ENCODE results near the gene TMEM256. TPM values are rescaled to one million over a fixed set of nuclear protein-coding genes. Genes with fewer than 3 reads are reported as not detected.

The TMEM256 gene
- total RNA-seq, 1 experiment from 2014 or later = 151 TPM

DNA sequence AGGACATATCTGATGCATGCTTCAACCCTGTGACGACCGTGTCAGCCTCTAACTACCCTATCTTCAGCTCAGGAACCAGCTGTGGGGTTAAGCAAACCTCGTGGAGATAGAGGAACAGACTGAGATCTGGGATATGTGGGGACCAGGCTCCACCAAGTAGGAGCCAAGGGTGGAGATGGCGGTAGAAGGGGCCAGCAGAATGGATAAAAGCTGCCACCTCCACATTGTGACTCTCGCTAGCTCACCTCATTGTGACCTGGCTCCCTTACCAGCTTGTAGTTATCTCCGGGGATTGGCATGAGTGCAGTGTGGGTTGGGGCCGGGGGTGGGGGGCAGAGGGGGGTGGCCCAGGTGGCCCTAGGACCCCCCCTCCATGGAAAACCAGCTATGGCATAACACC, 21.4 kb upstream of the TMEM256 start, which contains the start of gene SPEM2:
TSS of gene SPEM2 (plus strand) at position 301 of the 400 bp plus-strand sequence. CDS start at position 374, 73 bp downstream.
- no peak within 1 kb of the TSS for H3K56ac ChIP-seq (ENCODE audit: insufficient read length, low read depth, low read length)
- Mint-ChIP-seq H3K27me3 (ENCODE audit: low read depth) (peaks cover 9% of the 10 kb centered on the region), H3K9me3 (no peaks in the 10 kb centered on the region; a peak in 1 of 5 replicates), H3K4me3 (no peak within 1 kb of the TSS), H3K27ac (no peak within 1 kb of the TSS; a peak in 1 of 7 replicates), H3K36me3 (ENCODE audit: insufficient read depth in 1 of 3, low read depth in 3 of 3) (no peaks in the 10 kb centered on the region), H3K4me1 (peaks cover 0 to 6% of the 10 kb centered on the region in 2 experiments; a peak in 2 of 4 replicates)
- no peak within 1 kb of the TSS for H2AFZ ChIP-seq (ENCODE audit: low read length)
- no peak within 1 kb of the TSS for H3K4ac ChIP-seq (ENCODE audit: low read depth, low read length)
- no peaks in the 10 kb centered on the region for H3K23me2 ChIP-seq (ENCODE audit: insufficient read length, low read depth, low read length, poor library complexity, severe bottlenecking)
- WGBS (ENCODE audit: extremely low coverage, insufficient read length, low lambda C conversion rate) = no CpG with 5 or more reads among the region's 7 CpGs
- H2BK120ac ChIP-seq (ENCODE audit: low read depth, low read length, poor library complexity, severe bottlenecking) = no peak within 1 kb of the TSS
- no peaks in the 10 kb centered on the region for H4K20me1 ChIP-seq (ENCODE audit: control insufficient read depth, insufficient read depth, insufficient read length)
- no peak within 1 kb of the TSS for H2BK12ac ChIP-seq (ENCODE audit: insufficient read length, low read depth, low read length)
- TF ChIP-seq, protein P1, sequence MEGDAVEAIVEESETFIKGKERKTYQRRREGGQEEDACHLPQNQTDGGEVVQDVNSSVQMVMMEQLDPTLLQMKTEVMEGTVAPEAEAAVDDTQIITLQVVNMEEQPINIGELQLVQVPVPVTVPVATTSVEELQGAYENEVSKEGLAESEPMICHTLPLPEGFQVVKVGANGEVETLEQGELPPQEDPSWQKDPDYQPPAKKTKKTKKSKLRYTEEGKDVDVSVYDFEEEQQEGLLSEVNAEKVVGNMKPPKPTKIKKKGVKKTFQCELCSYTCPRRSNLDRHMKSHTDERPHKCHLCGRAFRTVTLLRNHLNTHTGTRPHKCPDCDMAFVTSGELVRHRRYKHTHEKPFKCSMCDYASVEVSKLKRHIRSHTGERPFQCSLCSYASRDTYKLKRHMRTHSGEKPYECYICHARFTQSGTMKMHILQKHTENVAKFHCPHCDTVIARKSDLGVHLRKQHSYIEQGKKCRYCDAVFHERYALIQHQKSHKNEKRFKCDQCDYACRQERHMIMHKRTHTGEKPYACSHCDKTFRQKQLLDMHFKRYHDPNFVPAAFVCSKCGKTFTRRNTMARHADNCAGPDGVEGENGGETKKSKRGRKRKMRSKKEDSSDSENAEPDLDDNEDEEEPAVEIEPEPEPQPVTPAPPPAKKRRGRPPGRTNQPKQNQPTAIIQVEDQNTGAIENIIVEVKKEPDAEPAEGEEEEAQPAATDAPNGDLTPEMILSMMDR (conservative IDR thresholded peaks at IDR 0.05) = no peak
- no peak within 1 kb of the TSS for H3K18ac ChIP-seq (ENCODE audit: insufficient read length, low read depth, low read length)
- no peak within 1 kb of the TSS for H4K8ac ChIP-seq (replicated peaks; ENCODE audit: insufficient read length, low read depth, low read length)
- no peak within 1 kb of the TSS for H4K91ac ChIP-seq (ENCODE audit: insufficient read length, low read depth, low read length)
- no peak within 1 kb of the TSS for H3K4me2 ChIP-seq (ENCODE audit: insufficient read depth, insufficient read length, low read length)
- no peak within 1 kb of the TSS for H2BK15ac ChIP-seq (ENCODE audit: low read depth, low read length)
- H3K9ac ChIP-seq (ENCODE audit: extremely low read depth, insufficient read length, low read length) = no peak within 1 kb of the TSS
- no peak within 1 kb of the TSS for H2BK5ac ChIP-seq (ENCODE audit: insufficient read length, low read length)
- H3K23ac ChIP-seq (ENCODE audit: insufficient read length, low read depth, low read length) = no peak within 1 kb of the TSS
- H3K27ac ChIP-seq (ENCODE audit: insufficient read length, low read depth, low read length) = no peak within 1 kb of the TSS
- DNase-seq = no peak
- H3K9me3 ChIP-seq (ENCODE audit: control insufficient read depth, low read depth, low read length) = no peaks in the 10 kb centered on the region
- no peak within 1 kb of the TSS for H2BK20ac ChIP-seq (ENCODE audit: low read depth, low read length, poor library complexity, severe bottlenecking)
- H2AK5ac ChIP-seq (ENCODE audit: insufficient read length, low read length) = no peak within 1 kb of the TSS
- H3K79me1 ChIP-seq (ENCODE audit: insufficient read depth, low read depth, low read length, poor library complexity, severe bottlenecking) = no peaks in the 10 kb centered on the region
- no peak within 1 kb of the TSS for H4K5ac ChIP-seq (ENCODE audit: insufficient read length, low read depth, low read length)
- no peak within 1 kb of the TSS for H3T11ph ChIP-seq (ENCODE audit: low read length)
- H3K4me1 ChIP-seq (ENCODE audit: insufficient read depth, low read length) = no peaks in the 10 kb centered on the region
- H3K27me3 ChIP-seq (ENCODE audit: insufficient read depth, low read length) = no peaks in the 10 kb centered on the region
- H3K79me2 ChIP-seq (ENCODE audit: insufficient read depth, low read length) = no peaks in the 10 kb centered on the region
- H3K14ac ChIP-seq (ENCODE audit: insufficient read depth, low read length) = no peak within 1 kb of the TSS

All from H9 (cell line).